K562 (cell line): Measurements from ENCODE around the gene TLX3. TPM values are rescaled to one million over a fixed set of nuclear protein-coding genes. Genes with fewer than 3 reads are reported as not detected.

Source experiments
- ATAC-seq: fragments of 200-7000 bp; cut with Tn5 transposase; 3 replicates; pipeline ENCODE4 v1.9.1; 2020; ENCODE audit warnings: moderate library complexity
- BruUV-seq: library from RNA; stranded (reverse); fragments of 400-500 nt; replicated peaks from 2 replicates; lab custom pipeline; 2021; lab: Mats Ljungman, UMichigan
- CTCF ChIA-PET: fragments of 300-600 bp; formaldehyde crosslinking; extraction: SDS; loops from one replicate; lab custom pipeline; 2021; ENCODE audit warnings: low intra/inter-chr PET ratio; lab: Yijun Ruan, JAX
- POLR2A ChIA-PET: fragments of 300-600, 350-650 bp; sonication (Branson Sonifier 250); formaldehyde crosslinking; extraction: SDS; loops from one replicate; lab custom pipeline; 2021; ENCODE audit warnings: antibody characterized with exemption, inconsistent platforms; lab: Yijun Ruan, JAX
- DNase-seq, 4 experiments: peaks; one replicate each; pipeline versions ENCODE4 v3.0.0 to v3.0.0-alpha.2; 2011 to 2018; ENCODE audit warnings: low spot score in 3 of 4, mixed read lengths in 3 of 4; ENCODE audit errors: extremely low read depth in 1 of 4
- FAIRE-seq: peaks from 2 replicates; lab custom pipeline; 2011; peaks lifted over from hg19 to GRCh38; lab: Jason Lieb, UNC
- H2AFZ ChIP-seq: 2 replicates; pipeline ENCODE4 v1.6.0; 2011; ENCODE audit warnings: low read depth, low read length, control low read depth, inconsistent platforms
- H3K27ac ChIP-seq: fragments of 200-600 bp; 3 replicates; pipeline ENCODE4 v1.8.0; 2011; ENCODE audit warnings: low read depth, mild to moderate bottlenecking, control low read depth, inconsistent platforms, low read length, moderate library complexity, mixed read lengths; ENCODE audit errors: extremely low read depth
- H3K27me3 ChIP-seq, 2 experiments: fragments of 300-600 bp in 1 of 2; 2 replicates in 1 of 2; 3 replicates in 1 of 2; pipeline versions ENCODE4 v1.6.0 to v1.8.0; 2011; ENCODE audit warnings: inconsistent platforms in 2 of 2, low read length in 2 of 2, mild to moderate bottlenecking in 1 of 2, mixed read lengths in 1 of 2, moderate library complexity in 1 of 2; ENCODE audit not compliant: control insufficient read depth in 2 of 2, insufficient read depth in 2 of 2
- H3K36me3 ChIP-seq: fragments of 300-600 bp; 3 replicates; pipeline ENCODE4 v1.8.0; 2011; ENCODE audit warnings: mild to moderate bottlenecking, low read length, inconsistent platforms; ENCODE audit not compliant: control insufficient read depth, insufficient read depth
- H3K4me1 ChIP-seq, 2 experiments: fragments of 200-600 bp in 1 of 2; replicated peaks in 1 of 2; 2 replicates in 1 of 2; 3 replicates in 1 of 2; pipeline versions ENCODE4 v1.5.1 to v1.8.0; 2011; ENCODE audit warnings: inconsistent platforms in 2 of 2, low read length in 2 of 2, mild to moderate bottlenecking in 1 of 2, mixed read lengths in 1 of 2, moderate library complexity in 1 of 2; ENCODE audit not compliant: control insufficient read depth in 2 of 2, insufficient read depth in 2 of 2
- H3K4me2 ChIP-seq: 2 replicates; pipeline ENCODE4 v1.6.1; 2011; ENCODE audit warnings: low read length, control low read depth, inconsistent platforms, mixed read lengths; ENCODE audit not compliant: insufficient read depth
- H3K4me3 ChIP-seq: fragments of 200-600 bp; sonication (generic), shearing (Covaris generic); 2 replicates; pipeline ENCODE4 v1.5.1; 2016; ENCODE audit warnings: control low read depth, inconsistent platforms
- H3K79me2 ChIP-seq: fragments of 200-600 bp; 3 replicates; pipeline ENCODE4 v1.8.0; 2011; ENCODE audit warnings: low read length, inconsistent platforms; ENCODE audit not compliant: control insufficient read depth, insufficient read depth
- H3K9ac ChIP-seq, 2 experiments: 2 replicates each; pipeline versions ENCODE4 v1.6.0 to v1.6.1; 2011; ENCODE audit warnings: low read depth in 2 of 2, low read length in 2 of 2, control low read depth in 1 of 2, inconsistent platforms in 1 of 2, mild to moderate bottlenecking in 1 of 2, mixed read lengths in 1 of 2; ENCODE audit not compliant: insufficient read depth in 1 of 2
- H3K9me1 ChIP-seq: one replicate; pipeline ENCODE4 v1.6.0; 2011; ENCODE audit warnings: inconsistent platforms, mild to moderate bottlenecking, low read length, moderate library complexity; ENCODE audit not compliant: control insufficient read depth, insufficient read depth
- H3K9me3 ChIP-seq: replicated peaks from 2 replicates; pipeline ENCODE4 v1.5.1; 2011; ENCODE audit warnings: low read depth, low read length, inconsistent platforms; ENCODE audit not compliant: control insufficient read depth, insufficient read depth
- H4K20me1 ChIP-seq: replicated peaks from 2 replicates; pipeline ENCODE4 v1.6.1; 2011; ENCODE audit warnings: low read length, inconsistent platforms, mixed read lengths; ENCODE audit not compliant: control insufficient read depth, insufficient read depth
- BRCA1 ChIP-seq, 2 experiments: fragments of 450-650 bp in 1 of 2; sonication (generic) in 1 of 2; formaldehyde crosslinking in 1 of 2; IDR thresholded peaks; 2 replicates each; pipeline versions ENCODE4 v1.5.0 to v1.6.1; 2017 to 2020; ENCODE audit warnings: mild to moderate bottlenecking in 1 of 2, missing genetic modification reagents in 1 of 2
- PHF8 ChIP-seq: fragments of 200-600 bp; sonication (generic); IDR thresholded peaks from 2 replicates; pipeline ENCODE4 v1.6.1; 2012; ENCODE audit warnings: mixed run types, mild to moderate bottlenecking, inconsistent platforms, low read length, moderate library complexity, borderline replicate concordance
- ZNF436 ChIP-seq: fragments of 250-450, 450-650 bp; sonication (Bioruptor Pico); formaldehyde crosslinking; IDR thresholded peaks from 2 replicates; pipeline ENCODE4 v1.7.0; 2020; ENCODE audit warnings: mild to moderate bottlenecking
- ZNF518B ChIP-seq: fragments of 250-450 bp; sonication (Bioruptor Pico); IDR thresholded peaks from 2 replicates; pipeline ENCODE4 v1.5.0; 2021; ENCODE audit warnings: mild to moderate bottlenecking, moderate library complexity
- ZNF695 ChIP-seq: fragments of 450-650 bp; formaldehyde crosslinking; IDR thresholded peaks from 2 replicates; pipeline ENCODE4 v1.4.0; 2020; ENCODE audit warnings: mild to moderate bottlenecking, moderate library complexity
- WGBS: fragments of 100-300 bp; shearing (Covaris generic); methylation state at CpG from one replicate; pipeline ENCODE4 v1.1.6; 2016; ENCODE audit warnings: low coverage, mixed read lengths; ENCODE audit not compliant: insufficient coverage; ENCODE audit errors: missing lambda C conversion rate; 5-methylcytosine and 5-hydroxymethylcytosine counted together
- in situ Hi-C: fragments of 300-500 bp; cut with MboI; formaldehyde crosslinking; loops from 4 replicates; pipeline ENCODE4 v1.15.0; 2018; ENCODE audit warnings: inconsistent platforms, mixed read lengths
- intact Hi-C: fragments of 100-400 bp; cut with micrococcal nuclease; formaldehyde crosslinking; loops from 2 replicates; pipeline ENCODE4 v1.14.2; 2022
- polyA plus RNA-seq, 8 experiments: library from polyadenylated mRNA; depleted of rRNA in 4 of 8; stranded (reverse) in 5 of 8; unstranded in 3 of 8; fragments of >200 nt; fragmentation: Nextera tagmentation in 2 of 8; fragmentation: Illumina TruSeq in 1 of 8; extraction: Ambion mirVana in 2 of 8; extraction: Trizol in 1 of 8; gene quantifications; 2 replicates each; pipeline versions ENCODE4 v1.2.1 to v1.2.3, GENCODE V29; 2011 to 2014; ENCODE audit warnings: inconsistent platforms in 1 of 8, missing spikeins in 1 of 8
- total RNA-seq, 7 experiments: library from RNA; depleted of rRNA in 6 of 7; stranded (reverse); fragments of >200 nt in 6 of 7; fragmentation: Illumina TruSeq in 2 of 7; extraction: Trizol in 2 of 7; gene quantifications; 2 replicates each; pipeline versions ENCODE4 v1.2.1 to v1.2.3, GENCODE V29; 2011 to 2021; ENCODE audit warnings: low replicate concordance in 1 of 7
- TF ChIP-seq, protein P1 (sequence below): fragments of 200-800 bp; sonication (Bioruptor generic); IDR thresholded peaks from 2 replicates; pipeline ENCODE4 v1.6.1; 2017; ENCODE audit warnings: missing genetic modification characterization, missing compliant biosample characterization
- TF ChIP-seq, protein P2 (sequence below): sonication (generic); formaldehyde crosslinking; IDR thresholded peaks from 2 replicates; pipeline ENCODE4 v1.8.1; 2023; ENCODE audit warnings: mild to moderate bottlenecking, missing genetic modification reagents

Gene TLX3
- total and polyA plus RNA-seq, 9 of the 15 experiments (the other 6 are each of a cell fraction or from before 2014, with no cell fraction given): not detected

DNA sequence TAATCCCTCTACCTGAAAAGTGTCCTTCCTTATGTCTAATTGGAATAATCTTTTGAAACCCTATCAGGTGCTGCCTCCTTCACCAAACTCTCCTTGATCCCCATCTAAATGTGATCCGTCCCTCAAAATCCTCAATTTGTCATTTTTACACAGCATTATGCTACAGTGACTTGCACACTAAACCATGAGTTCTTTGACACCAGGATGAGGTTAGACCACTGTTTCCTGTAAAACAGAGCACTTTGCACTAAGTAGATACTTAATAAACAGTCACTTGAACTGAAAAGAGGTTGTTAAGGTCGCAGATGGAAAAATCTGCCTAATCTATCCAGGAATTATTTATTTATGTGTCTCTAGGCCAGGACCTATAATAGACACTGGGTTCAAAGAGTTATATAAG lies 44.2 kb upstream of the TLX3 start (continued):
- TF ChIP-seq, protein P1, sequence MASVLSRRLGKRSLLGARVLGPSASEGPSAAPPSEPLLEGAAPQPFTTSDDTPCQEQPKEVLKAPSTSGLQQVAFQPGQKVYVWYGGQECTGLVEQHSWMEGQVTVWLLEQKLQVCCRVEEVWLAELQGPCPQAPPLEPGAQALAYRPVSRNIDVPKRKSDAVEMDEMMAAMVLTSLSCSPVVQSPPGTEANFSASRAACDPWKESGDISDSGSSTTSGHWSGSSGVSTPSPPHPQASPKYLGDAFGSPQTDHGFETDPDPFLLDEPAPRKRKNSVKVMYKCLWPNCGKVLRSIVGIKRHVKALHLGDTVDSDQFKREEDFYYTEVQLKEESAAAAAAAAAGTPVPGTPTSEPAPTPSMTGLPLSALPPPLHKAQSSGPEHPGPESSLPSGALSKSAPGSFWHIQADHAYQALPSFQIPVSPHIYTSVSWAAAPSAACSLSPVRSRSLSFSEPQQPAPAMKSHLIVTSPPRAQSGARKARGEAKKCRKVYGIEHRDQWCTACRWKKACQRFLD (CRISPR knock-in tag): no peak

DNA sequence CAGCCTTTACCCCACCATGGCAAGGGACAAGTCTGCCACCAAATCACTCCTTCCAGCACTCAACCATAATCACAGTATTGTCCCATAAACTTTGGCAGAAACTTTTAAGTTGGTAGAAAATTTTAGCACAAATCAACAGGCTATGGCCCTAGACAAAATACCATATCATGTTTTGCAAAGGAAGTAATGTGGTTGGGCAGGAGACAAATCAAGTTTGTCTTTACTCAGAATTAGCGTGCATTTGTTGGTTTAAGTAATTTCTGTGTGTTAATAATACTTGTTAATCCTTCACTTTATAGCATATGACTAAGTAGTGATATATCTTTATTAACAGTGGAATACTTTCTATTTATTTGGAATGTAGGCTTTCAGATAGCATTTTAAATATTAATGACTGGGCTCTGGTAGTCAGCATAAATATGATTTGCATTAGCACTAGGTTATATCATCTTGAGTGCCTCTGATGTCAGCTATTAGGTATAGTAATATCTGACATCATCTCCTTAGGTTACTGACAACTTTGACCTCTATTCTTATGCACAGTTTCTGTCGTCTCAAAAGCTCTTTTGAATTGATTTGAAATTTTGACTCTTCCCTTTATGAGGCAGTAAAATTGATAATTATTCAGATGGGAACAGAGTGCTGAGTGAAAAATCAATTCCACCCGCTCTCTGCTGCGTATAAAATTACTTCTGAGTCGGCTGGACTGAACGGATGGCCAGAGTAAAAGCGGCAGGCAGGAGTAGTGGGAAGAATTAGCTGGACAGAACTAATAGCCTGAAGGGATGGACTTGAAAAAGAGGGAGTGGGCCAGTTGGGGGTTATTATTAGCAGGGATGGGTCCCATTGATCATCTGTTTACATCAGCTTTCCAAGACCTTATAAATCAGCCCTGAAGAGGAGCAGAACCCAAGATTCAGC lies 40.1 kb upstream of the TLX3 start:
- H3K4me1 ChIP-seq: no peaks in the 10 kb centered on the region
- no peak overlapping the region for H2AFZ ChIP-seq
- no TSS peak for BruUV-seq
- no peak overlapping the region for H3K27ac ChIP-seq
- CTCF ChIA-PET: no interaction called here
- H3K9me1 ChIP-seq: no peaks in the 10 kb centered on the region
- no peaks in the 10 kb centered on the region for H3K36me3 ChIP-seq
- 3% methylated on average over 7 of the region's 7 CpGs for WGBS
- H3K4me2 ChIP-seq: no peak overlapping the region
- H3K9me3 ChIP-seq: no peaks in the 10 kb centered on the region
- no peaks in the 10 kb centered on the region for H3K27me3 ChIP-seq
- H3K9ac ChIP-seq: no peak overlapping the region
- FAIRE-seq (no peak), ATAC-seq (no peak), DNase-seq (no peak)
- TF ChIP-seq BRCA1 (IDR thresholded peaks at IDR 0.05): no peak
- TF ChIP-seq BRCA1 (CRISPR knock-in tag; IDR thresholded peaks at IDR 0.05): no peak
- TF ChIP-seq, protein P2, sequence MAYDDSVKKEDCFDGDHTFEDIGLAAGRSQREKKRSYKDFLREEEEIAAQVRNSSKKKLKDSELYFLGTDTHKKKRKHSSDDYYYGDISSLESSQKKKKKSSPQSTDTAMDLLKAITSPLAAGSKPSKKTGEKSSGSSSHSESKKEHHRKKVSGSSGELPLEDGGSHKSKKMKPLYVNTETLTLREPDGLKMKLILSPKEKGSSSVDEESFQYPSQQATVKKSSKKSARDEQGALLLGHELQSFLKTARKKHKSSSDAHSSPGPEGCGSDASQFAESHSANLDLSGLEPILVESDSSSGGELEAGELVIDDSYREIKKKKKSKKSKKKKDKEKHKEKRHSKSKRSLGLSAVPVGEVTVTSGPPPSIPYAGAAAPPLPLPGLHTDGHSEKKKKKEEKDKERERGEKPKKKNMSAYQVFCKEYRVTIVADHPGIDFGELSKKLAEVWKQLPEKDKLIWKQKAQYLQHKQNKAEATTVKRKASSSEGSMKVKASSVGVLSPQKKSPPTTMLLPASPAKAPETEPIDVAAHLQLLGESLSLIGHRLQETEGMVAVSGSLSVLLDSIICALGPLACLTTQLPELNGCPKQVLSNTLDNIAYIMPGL (CRISPR knock-in tag): no peak
- no peak for TF ChIP-seq ZNF695
- no peak for TF ChIP-seq PHF8
- TF ChIP-seq ZNF436 (CRISPR knock-in tag): no peak
- no peak for TF ChIP-seq ZNF518B
- no peaks in the 10 kb centered on the region for H4K20me1 ChIP-seq
- intact Hi-C loops: no loop called here
- no peak overlapping the region for H3K4me3 ChIP-seq
- POLR2A ChIA-PET: no interaction called here
- in situ Hi-C loops: no loop called here
- no peaks in the 10 kb centered on the region for H3K79me2 ChIP-seq
